Uterus (tissue), 4 donors: ENCODE measurements around the gene BOK. TPM values are rescaled to one million over a fixed set of nuclear protein-coding genes. Genes with fewer than 3 reads are reported as not detected.

Source experiments
- DNase-seq, 2 donors: peaks; one replicate each; pipeline ENCODE4 v3.0.0-alpha.2; 2019 to 2020
- H3K27ac ChIP-seq, 2 donors: fragments of 200-600 bp; sonication (generic); 1 replicate in 1 of 2; 2 replicates in 1 of 2; pipeline ENCODE4 v1.5.1; 2016 to 2018
- H3K27me3 ChIP-seq, 2 donors: fragments of 200-600 bp; sonication (generic); one replicate each; pipeline ENCODE4 v1.5.1; 2018 to 2019; ENCODE audit warnings: control low read depth in 1 of 2
- H3K36me3 ChIP-seq, 2 donors: fragments of 200-600 bp; sonication (generic); one replicate each; pipeline ENCODE4 v1.5.1; 2019; ENCODE audit warnings: control low read depth in 1 of 2
- H3K4me1 ChIP-seq, 2 donors: fragments of 200-600 bp; sonication (generic); one replicate each; pipeline ENCODE4 v1.5.1; 2018 to 2019; ENCODE audit warnings: control low read depth in 1 of 2
- H3K4me3 ChIP-seq, 2 donors: fragments of 200-600 bp; sonication (generic); 1 replicate in 1 of 2; 2 replicates in 1 of 2; pipeline ENCODE4 v1.5.1; 2018 to 2019; ENCODE audit warnings: mild to moderate bottlenecking in 1 of 2
- H3K9me3 ChIP-seq, 2 donors: fragments of 200-600 bp; sonication (generic); one replicate each; pipeline ENCODE4 v1.5.1; 2019; ENCODE audit warnings: control low read depth in 1 of 2
- CTCF ChIP-seq, 4 experiments: fragments of 200-600 bp in 2 of 4; fragments of 450-650 bp in 2 of 4; sonication (generic) in 2 of 4; IDR thresholded peaks; one replicate each; pipeline ENCODE4 v1.5.1; 2016 to 2019; ENCODE audit warnings: antibody characterized with exemption in 4 of 4, mild to moderate bottlenecking in 2 of 4, moderate library complexity in 1 of 4
- POLR2A ChIP-seq, 2 donors: fragments of 450-650 bp; IDR thresholded peaks; one replicate each; pipeline ENCODE4 v1.6.1; 2016; ENCODE audit warnings: antibody characterized with exemption in 2 of 2, mild to moderate bottlenecking in 1 of 2, moderate library complexity in 1 of 2
- intact Hi-C: fragments of 100-400 bp; cut with DNase I; formaldehyde crosslinking; loops from one replicate; pipeline ENCODE4 v1.15.1; 2023; ENCODE audit warnings: low total_unique reads
- total RNA-seq, 4 donors: library from RNA; depleted of rRNA in 3 of 4; stranded (reverse); fragments of >200 nt in 3 of 4; gene quantifications; one replicate each; pipeline versions ENCODE4 v1.1.0 to v1.2.4, GENCODE V29; 2014 to 2023
- donor health status: DM: yes; HTN: yes; CAD: no.

Gene BOK
- total RNA-seq, 4 donors from 2014 or later: 22.9 to 31.2 (median 26.4) TPM

- peak overlapping the region in 1 of 2 donors; percentile 66 for H3K27ac ChIP-seq
- peaks cover 0 to 7% of the 10 kb centered on the region in 2 donors for H3K4me1 ChIP-seq
- TF ChIP-seq POLR2A (IDR thresholded peaks at IDR 0.05) (no peak), CTCF (IDR thresholded peaks at IDR 0.05) (no peak)
- intact Hi-C loops: no loop called here
- peak overlapping the region; percentile 10 to 35 for H3K4me3 ChIP-seq
- DNase-seq: peak in 1 of 2 donors; percentile 59
- no peaks in the 10 kb centered on the region for H3K36me3 ChIP-seq
- no peaks in the 10 kb centered on the region for H3K27me3 ChIP-seq
- H3K9me3 ChIP-seq: no peaks in the 10 kb centered on the region
These were observed 17.6 kb upstream of the BOK start for GRCh38 chr2:241540771-241541561.

GRCh38 chr2:241541564-241542277 is 16.8 kb upstream of the BOK start:
- no peaks in the 10 kb centered on the region for H3K36me3 ChIP-seq
- no peak overlapping the region for H3K27ac ChIP-seq
- H3K4me1 ChIP-seq: peaks cover 0 to 11% of the 10 kb centered on the region in 2 donors
- peak overlapping the region in 1 of 2 donors; percentile 35 for H3K4me3 ChIP-seq
- no peaks in the 10 kb centered on the region for H3K27me3 ChIP-seq
- H3K9me3 ChIP-seq: no peaks in the 10 kb centered on the region
- no peak for DNase-seq
- intact Hi-C loops: no loop called here
- no peak for TF ChIP-seq POLR2A (IDR thresholded peaks at IDR 0.05)
- no peak for TF ChIP-seq CTCF (IDR thresholded peaks at IDR 0.05)

GRCh38 chr2:241542278-241542605 is 16.3 kb upstream of the BOK start:
- intact Hi-C loops: no loop called here
- no peak overlapping the region for H3K27ac ChIP-seq
- no peaks in the 10 kb centered on the region for H3K36me3 ChIP-seq
- H3K4me3 ChIP-seq: no peak overlapping the region
- no peaks in the 10 kb centered on the region for H3K9me3 ChIP-seq
- H3K4me1 ChIP-seq: peaks cover 0 to 16% of the 10 kb centered on the region in 2 donors
- TF ChIP-seq CTCF (IDR thresholded peaks at IDR 0.05): no peak
- no peak for TF ChIP-seq POLR2A (IDR thresholded peaks at IDR 0.05)
- DNase-seq: no peak
- H3K27me3 ChIP-seq: no peaks in the 10 kb centered on the region

- peaks cover 0 to 21% of the 10 kb centered on the region in 2 donors for H3K4me1 ChIP-seq
These were observed 13.4 kb upstream of the BOK start for GRCh38 chr2:241545106-241545505.

More at GRCh38 chr2:241545106-241545505, 13.4 kb upstream of the BOK start:
- intact Hi-C loops: no loop called here
- H3K27ac ChIP-seq: no peak overlapping the region
- no peak overlapping the region for H3K4me3 ChIP-seq
- DNase-seq: no peak
- no peaks in the 10 kb centered on the region for H3K27me3 ChIP-seq
- H3K36me3 ChIP-seq: no peaks in the 10 kb centered on the region
- no peak for TF ChIP-seq CTCF (IDR thresholded peaks at IDR 0.05)
- TF ChIP-seq POLR2A (IDR thresholded peaks at IDR 0.05): no peak
- no peaks in the 10 kb centered on the region for H3K9me3 ChIP-seq
